ENCODE data around the gene MYBPHL.

MYBPHL gene

GRCh38 chr1:109279615-109280278, 27.1 kb downstream of the MYBPHL start:
- DNase-seq, result no peak

DNA sequence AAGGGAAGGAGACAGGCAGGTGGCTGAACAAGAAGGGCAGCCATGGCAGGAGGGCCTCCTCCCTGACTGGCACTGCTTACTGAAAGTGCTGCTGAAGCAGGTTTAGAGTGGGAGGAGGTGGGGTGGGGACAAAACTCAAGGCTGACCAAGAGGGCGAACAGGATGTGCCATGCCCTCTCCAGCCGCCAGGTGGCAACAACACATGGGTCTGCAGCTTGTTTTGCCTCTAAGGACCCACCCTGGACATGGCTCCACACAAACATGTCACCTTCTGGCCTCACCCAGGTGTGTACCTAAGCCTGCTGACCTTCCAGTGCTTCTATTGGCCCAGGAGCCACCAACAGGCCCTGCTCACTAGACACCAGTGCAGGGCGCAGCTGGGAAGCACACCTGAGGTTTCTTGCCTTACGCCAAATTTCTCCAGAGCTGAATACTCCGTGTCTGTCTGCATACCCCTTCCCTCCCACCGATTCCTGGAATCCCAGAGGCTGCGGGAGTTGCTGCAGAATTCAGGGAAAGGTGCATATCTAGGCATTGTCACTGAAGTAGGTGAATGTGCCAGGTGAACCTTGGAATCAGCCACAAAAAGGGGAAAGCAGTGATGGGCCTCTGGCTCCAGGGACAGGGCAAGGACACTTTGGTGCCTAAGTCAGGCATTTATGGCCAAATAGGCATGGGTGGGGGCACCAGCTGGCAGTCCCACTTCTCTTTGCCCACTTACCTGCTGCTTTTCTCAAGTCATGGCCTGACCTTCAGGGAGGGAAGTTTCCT, 29.2 kb downstream of the MYBPHL start:
- peak; percentile 73 for DNase-seq

DNA sequence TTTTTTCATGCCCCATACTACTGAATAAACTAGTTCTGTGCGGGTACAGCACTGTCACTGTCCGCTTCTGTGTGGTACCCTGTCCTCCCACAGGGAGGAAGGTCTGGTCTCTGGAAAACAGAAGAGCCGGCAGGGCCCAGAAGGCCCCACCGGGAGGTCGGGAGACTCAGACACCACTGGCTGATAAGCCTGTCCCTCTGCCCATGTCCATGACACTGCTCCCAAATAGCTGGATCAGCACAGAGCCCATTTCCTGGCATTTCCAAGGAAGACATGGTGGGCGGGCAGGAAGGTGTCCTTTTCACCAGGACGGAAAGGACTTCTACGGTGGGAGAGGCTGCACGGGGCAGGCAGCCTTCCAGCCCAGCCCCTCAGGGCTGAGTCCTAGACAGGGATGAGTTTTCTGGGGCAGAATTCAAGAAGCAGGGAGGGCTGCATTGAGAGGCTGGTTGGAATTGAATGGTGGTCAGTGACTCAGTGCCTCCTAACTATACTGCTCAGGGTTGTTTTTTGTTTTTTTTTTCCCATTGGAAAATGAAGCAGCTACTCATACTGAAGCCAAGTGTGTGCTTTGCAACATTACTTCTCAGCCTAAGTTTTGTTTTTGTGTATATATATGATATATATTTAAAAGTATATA, 31.0 kb downstream of the MYBPHL start:
- no peak for DNase-seq

DNA sequence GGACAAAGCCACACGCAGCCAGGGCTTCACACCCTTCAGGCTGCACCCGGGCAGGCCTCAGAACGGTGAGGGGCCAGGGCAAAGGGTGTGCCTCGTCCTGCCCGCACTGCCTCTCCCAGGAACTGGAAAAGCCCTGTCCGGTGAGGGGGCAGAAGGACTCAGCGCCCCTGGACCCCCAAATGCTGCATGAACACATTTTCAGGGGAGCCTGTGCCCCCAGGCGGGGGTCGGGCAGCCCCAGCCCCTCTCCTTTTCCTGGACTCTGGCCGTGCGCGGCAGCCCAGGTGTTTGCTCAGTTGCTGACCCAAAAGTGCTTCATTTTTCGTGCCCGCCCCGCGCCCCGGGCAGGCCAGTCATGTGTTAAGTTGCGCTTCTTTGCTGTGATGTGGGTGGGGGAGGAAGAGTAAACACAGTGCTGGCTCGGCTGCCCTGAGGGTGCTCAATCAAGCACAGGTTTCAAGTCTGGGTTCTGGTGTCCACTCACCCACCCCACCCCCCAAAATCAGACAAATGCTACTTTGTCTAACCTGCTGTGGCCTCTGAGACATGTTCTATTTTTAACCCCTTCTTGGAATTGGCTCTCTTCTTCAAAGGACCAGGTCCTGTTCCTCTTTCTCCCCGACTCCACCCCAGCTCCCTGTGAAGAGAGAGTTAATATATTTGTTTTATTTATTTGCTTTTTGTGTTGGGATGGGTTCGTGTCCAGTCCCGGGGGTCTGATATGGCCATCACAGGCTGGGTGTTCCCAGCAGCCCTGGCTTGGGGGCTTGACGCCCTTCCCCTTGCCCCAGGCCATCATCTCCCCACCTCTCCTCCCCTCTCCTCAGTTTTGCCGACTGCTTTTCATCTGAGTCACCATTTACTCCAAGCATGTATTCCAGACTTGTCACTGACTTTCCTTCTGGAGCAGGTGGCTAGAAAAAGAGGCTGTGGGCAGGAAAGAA, 32.0 kb downstream of the MYBPHL start:
- DNase-seq, result peak; percentile 25

- DNase-seq, result no peak
These were observed 33.1 kb downstream of the MYBPHL start for GRCh38 chr1:109273570-109274288.

- no peak for DNase-seq
These were observed 33.8 kb downstream of the MYBPHL start for GRCh38 chr1:109272831-109273547.

GRCh38 chr1:109272021-109272799, 34.6 kb downstream of the MYBPHL start:
- no peak for DNase-seq

DNA sequence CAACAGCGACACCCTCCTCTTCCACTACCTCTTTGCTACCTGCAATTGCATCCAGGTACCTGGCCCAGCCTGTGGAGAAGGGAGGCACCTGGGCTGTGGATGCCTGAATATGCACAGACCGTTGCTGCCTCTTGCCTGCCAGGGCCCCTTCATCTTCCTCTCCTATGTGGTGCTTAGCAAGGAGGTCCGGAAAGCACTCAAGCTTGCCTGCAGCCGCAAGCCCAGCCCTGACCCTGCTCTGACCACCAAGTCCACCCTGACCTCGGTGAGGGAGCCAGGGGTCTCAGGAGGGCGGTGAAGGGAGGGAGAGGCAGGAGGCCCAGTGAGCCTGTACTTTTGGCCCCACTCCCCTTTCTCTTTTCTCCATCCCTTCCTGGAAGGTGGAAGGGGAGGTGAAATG, 35.4 kb downstream of the MYBPHL start:
- DNase-seq, result no peak

DNA sequence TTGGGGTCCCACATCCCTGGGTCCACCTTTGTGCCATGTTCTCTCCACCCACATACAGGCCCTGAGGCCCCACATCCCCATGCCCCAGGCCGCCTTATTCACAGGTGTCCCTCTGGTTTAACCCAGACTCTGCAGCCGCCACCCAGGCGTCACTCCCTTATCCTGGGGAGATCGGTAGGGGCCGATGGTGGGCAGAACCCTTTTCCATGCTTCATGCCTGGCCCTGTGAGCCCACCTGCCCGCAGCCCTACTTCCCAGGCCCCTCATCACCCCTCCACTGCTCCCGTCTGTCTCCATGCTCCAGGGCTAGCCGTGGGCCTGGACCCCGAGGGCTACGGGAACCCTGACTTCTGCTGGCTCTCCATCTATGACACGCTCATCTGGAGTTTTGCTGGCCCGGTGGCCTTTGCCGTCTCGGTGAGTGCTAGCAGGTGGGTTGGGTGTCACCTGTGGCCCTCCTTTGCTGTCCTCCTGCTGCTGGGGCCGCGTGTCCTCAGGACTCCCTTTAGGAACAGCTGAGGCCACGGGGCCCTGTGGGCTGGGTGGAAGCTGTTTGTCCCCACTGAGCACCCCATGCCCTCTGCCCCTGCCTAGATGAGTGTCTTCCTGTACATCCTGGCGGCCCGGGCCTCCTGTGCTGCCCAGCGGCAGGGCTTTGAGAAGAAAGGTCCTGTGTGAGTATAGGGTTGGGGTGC, 36.0 kb downstream of the MYBPHL start:
- no peak for DNase-seq

GRCh38 chr1:109269981-109270622, 36.7 kb downstream of the MYBPHL start:
- DNase-seq, result no peak

DNA sequence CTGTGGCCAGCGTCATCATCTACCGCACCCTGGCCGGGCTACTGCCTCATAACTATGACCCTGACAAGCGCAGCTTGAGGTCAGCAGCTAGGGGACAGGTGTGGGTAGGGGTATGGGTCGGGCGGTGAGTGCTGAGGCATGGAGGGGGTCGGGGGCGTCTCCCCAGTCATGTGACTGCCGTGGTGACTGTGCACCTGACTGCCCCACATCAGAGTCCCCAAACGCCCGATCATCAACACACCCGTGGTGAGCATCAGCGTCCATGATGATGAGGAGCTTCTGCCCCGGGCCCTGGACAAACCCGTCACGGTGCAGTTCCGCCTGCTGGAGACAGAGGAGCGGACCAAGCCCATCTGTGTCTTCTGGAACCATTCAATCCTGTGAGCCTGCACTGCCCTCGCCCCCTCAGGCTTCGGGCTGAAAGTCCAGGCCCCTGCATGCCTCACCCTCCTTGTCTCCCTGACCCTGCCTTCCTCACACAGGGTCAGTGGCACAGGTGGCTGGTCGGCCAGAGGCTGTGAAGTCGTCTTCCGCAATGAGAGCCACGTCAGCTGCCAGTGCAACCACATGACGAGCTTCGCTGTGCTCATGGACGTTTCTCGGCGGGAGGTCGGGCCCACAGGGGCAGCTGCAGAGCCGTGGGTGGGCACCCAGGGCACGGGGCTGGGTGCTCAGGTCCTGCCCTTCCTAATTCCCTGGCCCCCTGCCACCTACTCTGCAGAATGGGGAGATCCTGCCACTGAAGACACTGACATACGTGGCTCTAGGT, 37.4 kb downstream of the MYBPHL start:
- DNase-seq, result no peak

DNA sequence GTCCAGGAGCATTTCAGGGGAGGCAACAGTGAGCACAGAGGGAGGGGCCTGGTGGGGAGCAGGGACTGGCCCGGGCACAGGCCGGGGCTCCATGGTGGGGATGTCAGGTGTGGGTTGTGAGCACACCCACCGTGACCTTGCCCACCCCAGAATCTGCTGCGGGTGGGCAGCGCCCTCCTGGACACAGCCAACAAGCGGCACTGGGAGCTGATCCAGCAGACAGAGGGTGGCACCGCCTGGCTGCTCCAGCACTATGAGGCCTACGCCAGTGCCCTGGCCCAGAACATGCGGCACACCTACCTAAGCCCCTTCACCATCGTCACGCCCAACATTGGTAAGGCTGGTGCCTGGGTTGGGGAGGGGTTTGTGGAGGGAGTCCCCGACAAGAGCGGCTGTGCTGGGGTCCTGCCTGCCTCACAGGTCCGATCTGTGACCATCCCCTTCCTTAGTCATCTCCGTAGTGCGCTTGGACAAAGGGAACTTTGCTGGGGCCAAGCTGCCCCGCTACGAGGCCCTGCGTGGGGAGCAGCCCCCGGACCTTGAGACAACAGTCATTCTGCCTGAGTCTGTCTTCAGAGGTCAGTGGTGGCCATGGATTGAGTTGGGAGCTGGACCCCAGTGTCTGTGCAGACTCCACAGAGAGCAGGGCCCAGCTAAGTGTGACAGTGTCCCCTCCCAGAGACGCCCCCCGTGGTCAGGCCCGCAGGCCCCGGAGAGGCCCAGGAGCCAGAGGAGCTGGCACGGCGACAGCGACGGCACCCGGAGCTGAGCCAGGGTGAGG, 38.2 kb downstream of the MYBPHL start:
- no peak for DNase-seq

DNA sequence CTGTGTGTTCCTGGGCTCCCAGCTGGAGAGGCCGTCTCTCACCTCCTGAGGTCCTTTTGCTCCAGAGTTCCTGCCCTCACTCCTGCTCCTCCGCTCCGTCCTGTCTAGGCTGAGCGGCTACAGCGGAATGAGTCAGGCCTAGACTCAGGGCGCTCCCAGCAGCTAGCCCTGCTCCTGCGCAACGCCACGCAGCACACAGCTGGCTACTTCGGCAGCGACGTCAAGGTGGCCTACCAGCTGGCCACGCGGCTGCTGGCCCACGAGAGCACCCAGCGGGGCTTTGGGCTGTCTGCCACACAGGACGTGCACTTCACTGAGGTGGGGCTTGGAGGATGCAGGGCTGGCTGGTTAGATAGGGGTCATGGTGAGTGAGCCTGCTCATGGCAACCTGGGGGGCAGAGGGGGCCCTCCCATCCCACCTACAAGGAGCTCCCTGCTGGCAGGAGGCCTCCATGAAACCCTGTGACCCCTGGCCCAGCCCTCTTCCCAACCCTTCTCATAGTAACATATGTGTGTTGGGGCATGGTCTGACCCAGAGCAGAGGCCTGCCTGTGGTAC, 39.0 kb downstream of the MYBPHL start:
- DNase-seq, result no peak

- no peak for DNase-seq
These were observed 39.8 kb downstream of the MYBPHL start for GRCh38 chr1:109266965-109267364.

GRCh38 chr1:109265741-109266330, 41.0 kb downstream of the MYBPHL start:
- DNase-seq, result no peak

DNA sequence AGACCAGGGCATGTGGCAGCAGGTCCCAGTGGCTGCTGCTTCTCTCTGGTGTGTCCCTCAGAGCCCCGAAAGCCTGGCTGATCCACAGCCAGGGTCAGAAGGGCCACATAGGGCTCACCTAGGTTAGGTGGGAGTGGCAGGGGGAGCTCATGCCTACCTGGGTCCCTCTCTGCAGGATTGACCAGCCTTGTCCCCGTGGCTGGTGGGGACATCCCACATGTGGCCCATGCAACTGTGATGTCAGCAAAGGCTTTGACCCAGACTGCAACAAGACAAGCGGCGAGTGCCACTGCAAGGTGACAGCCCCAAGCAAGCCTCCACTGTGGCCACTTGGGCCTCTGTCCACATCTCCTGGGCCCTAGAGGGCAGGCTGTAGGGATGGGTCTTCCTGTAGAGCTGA, 41.8 kb downstream of the MYBPHL start:
- no peak for DNase-seq

DNA sequence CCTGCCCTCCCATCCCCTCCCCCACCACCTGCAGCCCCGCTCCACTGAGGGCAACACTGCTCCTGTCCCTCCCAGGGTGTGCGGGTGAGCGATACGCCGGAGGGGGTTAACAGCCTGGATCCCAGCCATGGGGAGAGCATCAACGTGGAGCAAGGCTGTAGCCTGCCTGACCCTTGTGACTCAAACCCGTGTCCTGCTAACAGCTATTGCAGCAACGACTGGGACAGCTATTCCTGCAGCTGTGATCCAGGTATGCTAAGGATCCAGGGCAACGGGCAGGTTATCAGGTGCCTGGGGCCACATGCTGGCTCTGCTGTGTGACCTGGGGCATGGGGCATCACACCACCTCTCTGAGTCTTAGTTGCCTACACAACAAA, 42.4 kb downstream of the MYBPHL start:
- DNase-seq, result no peak
